HG02678 (cell line): Measurements from ENCODE around the gene TRMT2A.
"Not testable (repeated sequence)": the region's sequence is repeated elsewhere in the genome, so short reads cannot be mapped to it uniquely, and the experiment has no call there.

Experiments used
- ATAC-seq: cut with Tn5 transposase; IDR thresholded peaks from one replicate; pipeline ENCODE4 v1.9.1; 2021; ENCODE audit warnings: mild to moderate bottlenecking, moderate library complexity; ENCODE audit not compliant: unreplicated experiment

Gene TRMT2A, protein sequence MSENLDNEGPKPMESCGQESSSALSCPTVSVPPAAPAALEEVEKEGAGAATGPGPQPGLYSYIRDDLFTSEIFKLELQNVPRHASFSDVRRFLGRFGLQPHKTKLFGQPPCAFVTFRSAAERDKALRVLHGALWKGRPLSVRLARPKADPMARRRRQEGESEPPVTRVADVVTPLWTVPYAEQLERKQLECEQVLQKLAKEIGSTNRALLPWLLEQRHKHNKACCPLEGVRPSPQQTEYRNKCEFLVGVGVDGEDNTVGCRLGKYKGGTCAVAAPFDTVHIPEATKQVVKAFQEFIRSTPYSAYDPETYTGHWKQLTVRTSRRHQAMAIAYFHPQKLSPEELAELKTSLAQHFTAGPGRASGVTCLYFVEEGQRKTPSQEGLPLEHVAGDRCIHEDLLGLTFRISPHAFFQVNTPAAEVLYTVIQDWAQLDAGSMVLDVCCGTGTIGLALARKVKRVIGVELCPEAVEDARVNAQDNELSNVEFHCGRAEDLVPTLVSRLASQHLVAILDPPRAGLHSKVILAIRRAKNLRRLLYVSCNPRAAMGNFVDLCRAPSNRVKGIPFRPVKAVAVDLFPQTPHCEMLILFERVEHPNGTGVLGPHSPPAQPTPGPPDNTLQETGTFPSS

GRCh38 chr22:20116951-20117632 is at the start of gene TRMT2A:
TRMT2A (minus strand) TSS chr22:20117226; CDS start chr22:20116906, 320 bp downstream.
- ATAC-seq = peak; percentile 77

DNA sequence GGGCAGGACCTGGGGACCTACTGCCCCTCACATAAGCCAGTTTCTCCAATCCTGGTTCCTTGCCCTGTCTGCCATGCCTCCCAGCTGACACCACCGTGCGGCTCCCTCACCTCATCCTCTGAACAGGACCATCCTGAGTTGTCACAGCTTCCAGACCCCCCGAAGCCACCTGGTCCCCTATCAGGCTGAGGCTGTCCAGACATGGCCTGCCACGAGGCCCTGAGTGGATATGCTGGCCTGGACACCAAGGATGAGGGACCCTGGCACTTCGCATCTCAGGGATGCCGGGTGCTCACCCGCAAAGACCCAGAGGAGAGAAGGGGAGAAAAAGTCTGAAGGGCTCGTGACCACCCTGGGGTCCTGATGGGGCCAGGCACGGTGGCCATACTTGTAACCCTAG is 49.7 kb upstream of the TRMT2A start:
- no peak for ATAC-seq

GRCh38 chr22:20165913-20166312 is 48.9 kb upstream of the TRMT2A start:
- ATAC-seq = no peak

DNA sequence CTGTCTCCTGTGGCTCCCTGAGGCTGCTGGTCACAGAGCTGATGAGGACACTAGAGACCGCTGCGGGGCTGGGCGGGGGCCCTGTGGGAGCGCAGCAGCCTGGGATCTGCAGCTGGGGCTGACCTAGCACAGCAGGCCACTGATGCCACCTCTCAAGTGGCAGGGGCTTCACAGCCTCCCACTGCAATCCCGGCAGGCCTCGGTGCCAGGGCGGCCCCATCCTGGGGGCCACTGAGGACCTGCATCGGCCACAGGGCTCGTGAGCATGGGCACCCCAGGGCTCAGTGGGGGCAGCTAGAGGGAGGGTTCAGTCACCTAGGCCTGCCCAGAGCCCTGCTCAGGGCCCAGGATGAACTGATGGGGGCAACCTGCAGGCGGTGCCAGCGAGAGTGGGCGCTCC is 48.4 kb upstream of the TRMT2A start:
- ATAC-seq = no peak

DNA sequence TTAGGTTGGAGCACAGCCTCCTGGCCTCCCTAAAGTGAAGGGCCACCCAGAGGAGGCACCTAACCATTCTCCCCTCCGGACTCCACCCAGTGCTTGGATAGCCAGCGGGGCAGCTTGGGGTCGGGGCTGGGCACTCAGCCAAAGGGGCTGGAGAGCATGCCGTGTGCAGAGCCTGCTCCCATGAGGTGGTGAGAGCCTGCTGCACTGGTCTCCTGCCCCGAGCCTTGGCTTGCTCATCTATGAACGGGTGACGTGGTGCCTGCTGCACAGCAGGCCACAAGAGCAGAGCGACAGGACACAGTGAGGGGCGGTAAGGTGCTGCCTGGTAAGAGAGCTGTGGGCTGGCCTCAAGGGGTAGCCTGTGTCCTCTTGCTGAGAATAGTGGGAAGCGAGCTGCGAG is 47.8 kb upstream of the TRMT2A start:
- no peak for ATAC-seq

DNA sequence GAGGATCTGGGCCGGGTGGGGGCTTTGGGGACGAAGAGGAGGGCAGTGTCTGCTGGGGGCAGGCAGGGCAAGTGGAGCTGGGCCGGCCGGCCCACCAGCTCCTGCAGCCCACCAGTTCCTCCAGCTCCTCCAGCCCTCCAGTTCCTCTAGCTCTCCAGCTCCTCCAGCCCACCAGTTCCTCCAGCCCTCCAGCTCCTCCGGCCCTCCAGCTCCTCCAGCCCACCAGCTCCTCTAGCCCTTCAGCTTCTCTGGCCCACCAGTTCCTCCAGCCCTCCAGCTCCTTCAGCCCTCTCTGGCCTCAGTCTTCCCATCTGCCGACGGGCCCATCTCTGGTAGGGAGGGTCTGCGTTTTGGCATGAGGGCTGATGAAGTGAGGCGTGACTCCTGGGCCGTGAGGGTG is 43.0 kb upstream of the TRMT2A start:
- ATAC-seq = no peak

DNA sequence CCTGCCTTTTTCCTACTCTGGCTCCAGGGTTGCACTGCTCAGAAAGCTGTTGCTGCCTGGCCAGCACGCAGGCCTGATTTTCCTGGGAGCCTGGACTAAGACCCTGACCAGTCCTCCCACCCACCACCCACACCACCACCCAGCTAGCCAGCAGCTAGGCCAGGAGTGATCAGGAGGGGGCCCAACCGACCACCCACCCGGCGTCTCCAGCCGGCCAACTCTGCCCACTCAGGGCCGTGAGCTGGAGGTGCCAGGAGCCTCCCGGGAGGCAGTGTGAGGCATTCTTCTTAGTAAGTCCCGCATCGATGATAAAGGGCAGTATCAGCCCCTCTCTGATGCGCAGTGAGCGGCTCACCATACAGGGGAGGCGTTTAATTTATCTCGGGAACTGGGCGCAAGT is 42.5 kb upstream of the TRMT2A start:
- ATAC-seq = not testable (repeated sequence)

- no peak for ATAC-seq
These were observed 42.0 kb upstream of the TRMT2A start for GRCh38 chr22:20159076-20159475.

DNA sequence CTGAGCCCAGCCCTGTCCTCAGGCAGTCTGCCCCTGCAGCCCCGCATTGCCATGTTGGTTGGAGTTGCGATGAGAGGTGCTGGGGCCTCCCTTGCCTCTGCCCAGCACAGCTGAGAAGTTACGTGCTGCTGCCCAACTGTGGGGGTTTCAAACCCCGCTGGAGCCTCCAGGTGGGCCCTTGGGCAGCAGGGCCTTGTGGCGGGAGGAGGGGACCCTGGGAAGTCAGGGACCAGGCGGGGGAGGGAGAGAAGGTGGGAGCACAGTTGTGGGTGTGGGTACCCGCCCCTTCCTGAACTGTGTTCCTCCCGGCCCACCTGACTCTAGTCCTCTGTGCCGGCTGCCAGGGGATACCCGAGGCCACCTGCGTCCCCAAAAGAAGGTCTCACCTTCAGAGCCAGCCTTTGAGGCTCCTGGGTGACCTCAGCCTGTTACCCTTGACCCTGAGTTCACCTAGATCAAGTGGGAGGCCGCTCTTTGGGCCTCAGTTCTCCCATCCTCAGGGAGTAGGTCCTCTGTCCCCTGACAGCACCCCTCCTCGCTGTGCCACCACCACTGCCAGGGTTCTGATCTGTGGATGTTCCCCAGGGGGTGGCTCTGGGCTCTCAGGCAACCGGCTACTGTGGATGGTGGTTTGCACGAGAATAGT is 41.5 kb upstream of the TRMT2A start:
- ATAC-seq = no peak

GRCh38 chr22:20157430-20158183 is 40.6 kb upstream of the TRMT2A start:
- no peak for ATAC-seq

DNA sequence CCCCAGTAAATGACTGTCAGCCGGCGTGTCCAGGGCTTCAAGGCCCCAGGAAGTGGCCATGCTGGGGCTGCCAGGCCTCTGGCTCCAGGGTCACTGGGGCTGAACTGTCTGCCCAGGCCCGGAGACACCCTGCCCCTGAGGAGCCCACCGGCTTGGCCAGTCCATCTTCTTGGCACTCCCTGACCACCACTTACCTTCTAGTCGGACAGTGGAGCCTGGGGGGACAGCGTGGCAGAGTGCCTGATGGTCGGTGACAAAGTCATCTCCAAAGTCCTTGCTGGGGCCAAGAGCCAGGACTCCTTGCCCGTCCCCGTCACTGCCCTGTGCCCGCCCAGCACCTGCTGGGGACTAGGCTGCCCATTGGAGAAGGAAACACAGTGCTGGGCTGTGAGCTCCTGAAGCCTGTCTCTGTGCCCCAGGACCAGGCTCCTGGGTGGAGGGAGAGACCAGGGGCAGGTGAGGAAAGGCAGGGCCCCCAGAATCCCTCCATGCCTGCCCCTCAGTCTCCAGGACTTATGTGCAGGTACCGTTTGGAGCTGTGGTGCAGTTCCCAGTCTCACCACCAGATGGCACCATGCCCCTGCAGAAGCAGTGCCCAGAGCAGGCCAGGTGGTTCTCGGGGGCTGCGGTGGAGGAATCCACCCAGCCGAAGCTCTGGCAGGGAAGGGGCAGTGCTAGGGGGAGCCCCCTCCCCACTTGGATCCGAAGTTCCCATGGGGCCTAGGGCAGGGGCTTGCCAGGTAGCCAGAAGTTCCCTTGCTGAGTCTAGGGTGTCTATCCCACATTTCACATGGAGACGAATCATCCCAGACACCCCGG is 39.8 kb upstream of the TRMT2A start:
- ATAC-seq = peak; percentile 51

- ATAC-seq = no peak
These were observed 39.0 kb upstream of the TRMT2A start for GRCh38 chr22:20156042-20156389.

DNA sequence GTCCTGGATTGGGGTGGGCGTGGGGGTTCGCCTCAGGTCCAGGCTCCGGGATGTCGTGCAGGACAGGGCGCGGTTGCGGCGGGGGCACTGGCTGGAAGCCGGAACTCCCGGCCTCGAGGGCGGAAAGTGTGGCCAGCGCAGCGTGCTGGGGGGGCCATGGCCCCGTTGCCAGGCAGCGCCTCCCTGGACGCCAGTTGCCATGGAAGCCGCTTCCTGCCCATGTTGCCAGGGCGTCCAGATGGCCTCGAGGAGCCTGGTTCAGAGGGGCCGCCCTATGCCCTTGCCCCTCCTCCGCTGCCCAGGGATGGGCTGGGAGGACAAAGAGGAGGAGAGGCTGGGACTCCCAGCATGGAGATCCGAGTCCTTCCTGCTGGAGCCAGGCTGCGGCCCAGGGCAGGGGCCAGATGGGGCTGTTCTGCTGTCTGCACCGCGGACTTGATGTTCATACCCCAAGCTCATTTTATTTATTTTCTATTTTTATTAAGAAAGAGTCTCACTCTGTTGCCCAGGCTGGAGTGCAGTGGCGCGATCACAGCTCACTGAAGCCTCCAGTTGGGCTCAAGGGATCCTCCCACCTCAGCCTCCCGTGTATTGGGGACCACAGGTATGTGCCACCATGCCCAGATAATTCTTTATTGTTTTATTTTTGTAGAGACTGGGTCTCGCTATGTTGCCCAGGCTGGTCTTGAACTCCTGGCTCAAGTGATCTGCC is 38.5 kb upstream of the TRMT2A start:
- ATAC-seq = no peak

DNA sequence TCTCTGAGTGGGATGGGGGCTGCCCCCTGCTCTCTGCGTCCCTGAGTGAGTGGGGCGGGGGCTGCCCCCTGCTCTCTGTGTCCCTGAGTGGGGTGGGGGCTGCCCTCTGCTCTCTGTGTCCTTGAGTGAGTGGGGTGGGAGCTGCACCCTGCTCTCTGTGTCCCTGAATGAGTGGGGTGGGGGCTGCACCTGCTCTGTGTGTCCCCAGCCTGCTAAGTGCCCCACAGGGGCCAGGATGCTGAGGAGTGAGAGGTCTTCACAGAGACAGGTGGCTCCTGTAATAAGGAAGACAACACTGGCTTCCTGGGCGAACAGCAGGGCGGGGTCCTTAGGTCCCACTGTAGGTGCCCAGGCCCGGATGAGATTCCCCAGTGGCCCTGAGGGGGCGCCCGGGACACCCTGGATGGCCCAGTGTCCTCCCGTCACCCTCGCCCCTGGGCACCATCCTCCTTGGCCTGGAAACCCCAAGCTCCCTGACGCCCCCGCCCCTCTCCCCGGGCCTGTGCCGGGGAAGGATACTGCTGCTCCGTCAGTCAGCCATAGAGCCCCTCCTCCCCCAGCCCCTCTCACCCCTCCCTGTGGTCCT is 37.7 kb upstream of the TRMT2A start:
- no peak for ATAC-seq

DNA sequence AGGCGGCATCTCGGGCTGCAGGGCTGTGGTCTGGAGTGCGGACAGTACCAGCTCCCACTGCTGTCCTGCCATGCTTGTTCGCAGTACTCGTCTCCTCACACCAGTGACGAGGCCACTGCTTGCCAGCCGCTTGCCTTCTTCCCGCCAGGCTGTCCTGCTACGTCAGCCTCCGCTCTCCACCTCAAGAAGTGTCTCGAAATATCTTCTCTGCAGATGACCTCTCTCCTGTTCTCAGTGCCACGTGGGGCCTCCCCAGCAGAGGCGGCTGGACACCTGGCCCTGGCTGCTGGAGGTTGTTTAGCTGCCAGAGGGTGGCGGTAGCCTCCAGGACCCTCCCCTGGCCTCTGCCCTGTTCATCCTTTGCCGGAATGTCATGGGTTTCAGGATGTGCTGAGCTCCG is 36.9 kb upstream of the TRMT2A start:
- no peak for ATAC-seq

- no peak for ATAC-seq
These were observed 35.5 kb upstream of the TRMT2A start for GRCh38 chr22:20152464-20152890.

- ATAC-seq = no peak
These were observed 34.2 kb upstream of the TRMT2A start for GRCh38 chr22:20151276-20151588.

- ATAC-seq = no peak
These were observed 33.6 kb upstream of the TRMT2A start, which contains the start of gene CCDC188 for GRCh38 chr22:20150381-20151275. CCDC188 (minus strand) TSS chr22:20151055; CDS start chr22:20150986, 69 bp downstream.
